Stimulated activated CD8-positive, alpha-beta memory T cell treated with anti-CD3 and anti-CD28 coated beads, Interleukin-4, amount 100 ng/mL, for 24 hours (primary cell): ENCODE results near the gene ABCD1.

Source experiments
- DNase-seq: peaks from one replicate; pipeline ENCODE4 v3.0.0-alpha.2; 2020; ENCODE audit warnings: low read depth

Gene ABCD1

DNA sequence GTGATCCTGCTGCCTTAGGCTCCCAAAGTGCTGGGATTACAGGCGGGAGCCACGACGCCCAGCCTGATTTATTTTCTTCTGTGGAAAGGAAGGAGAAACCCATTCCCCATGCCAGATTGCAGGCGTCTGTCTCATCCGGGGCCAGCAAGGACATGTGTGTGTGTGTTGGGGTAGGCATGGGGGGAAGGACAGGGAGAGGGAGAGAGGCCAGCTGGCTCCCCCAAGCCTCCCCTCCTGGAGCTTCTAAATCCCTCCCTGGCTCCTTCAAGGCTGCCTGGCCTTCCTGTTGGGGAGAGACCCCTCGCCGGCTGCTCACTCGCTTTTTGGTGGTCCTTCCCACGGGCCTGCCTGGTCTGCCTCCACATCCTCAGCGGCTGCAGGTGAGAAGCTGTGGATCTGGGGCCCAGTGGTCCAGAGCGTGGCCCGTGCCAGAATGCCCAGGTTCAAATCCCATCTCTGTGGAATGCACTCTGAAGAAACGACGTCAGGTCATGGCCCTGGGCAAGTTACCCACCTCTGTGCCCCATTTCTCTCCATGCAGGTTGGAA is 38.0 kb downstream of the ABCD1 start:
- no peak for DNase-seq

DNA sequence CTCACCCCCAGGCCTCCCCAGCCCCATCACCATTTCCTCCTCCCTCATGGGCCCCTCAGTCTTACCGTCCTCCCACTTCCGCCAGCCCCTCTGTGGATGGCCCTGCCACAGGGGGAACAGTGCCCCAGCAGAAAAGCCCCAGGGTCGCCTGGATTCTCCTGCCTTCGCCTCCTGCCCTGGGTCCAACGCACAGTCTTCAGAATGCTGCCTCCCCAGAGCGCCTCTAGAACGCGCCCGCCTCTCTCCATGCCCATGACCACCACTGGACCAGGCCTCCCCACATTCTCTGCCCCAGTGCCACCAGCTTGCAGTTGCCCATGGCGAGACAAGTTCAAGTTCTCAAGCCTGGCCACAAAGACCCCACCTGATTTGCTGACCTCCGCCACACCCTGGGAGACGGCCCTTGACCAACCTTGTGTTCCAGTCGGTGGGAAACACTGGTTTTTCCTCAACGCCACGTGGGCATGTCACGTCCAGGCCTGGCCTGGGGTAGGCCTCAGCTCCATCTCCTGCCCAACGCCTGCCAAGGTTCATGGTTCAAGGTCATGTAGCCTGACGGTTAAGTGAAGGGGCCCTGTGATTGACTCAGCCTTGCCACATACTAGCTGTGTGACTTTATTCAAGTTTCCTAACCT is 38.8 kb downstream of the ABCD1 start:
- no peak for DNase-seq

- peak; percentile 68 for DNase-seq
Measured at GRCh38 chrX:153763989-153764755, 39.5 kb downstream of the ABCD1 start, which contains the start of gene PLXNB3. Gene PLXNB3 (plus strand): TSS chrX:153764249. CDS start chrX:153765536, 1,287 bp downstream.

DNA sequence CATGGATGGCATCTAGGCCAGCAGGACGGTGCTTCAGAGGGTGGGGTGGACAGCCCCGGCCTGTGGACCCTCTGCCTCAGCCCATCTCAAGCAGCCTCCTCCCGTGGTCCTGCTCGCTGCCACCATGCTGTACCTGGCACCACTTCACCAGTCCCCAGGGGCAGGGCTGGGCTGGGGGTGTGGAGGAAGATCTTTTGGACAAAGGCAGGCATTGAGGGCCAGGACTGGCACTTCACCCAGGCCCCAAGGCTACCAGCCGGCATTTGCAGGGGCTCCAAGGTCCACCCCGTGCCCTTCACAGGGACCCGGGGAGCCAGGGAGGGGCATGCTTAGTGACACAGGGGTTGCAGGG is 40.1 kb downstream of the ABCD1 start:
- DNase-seq = no peak

DNA sequence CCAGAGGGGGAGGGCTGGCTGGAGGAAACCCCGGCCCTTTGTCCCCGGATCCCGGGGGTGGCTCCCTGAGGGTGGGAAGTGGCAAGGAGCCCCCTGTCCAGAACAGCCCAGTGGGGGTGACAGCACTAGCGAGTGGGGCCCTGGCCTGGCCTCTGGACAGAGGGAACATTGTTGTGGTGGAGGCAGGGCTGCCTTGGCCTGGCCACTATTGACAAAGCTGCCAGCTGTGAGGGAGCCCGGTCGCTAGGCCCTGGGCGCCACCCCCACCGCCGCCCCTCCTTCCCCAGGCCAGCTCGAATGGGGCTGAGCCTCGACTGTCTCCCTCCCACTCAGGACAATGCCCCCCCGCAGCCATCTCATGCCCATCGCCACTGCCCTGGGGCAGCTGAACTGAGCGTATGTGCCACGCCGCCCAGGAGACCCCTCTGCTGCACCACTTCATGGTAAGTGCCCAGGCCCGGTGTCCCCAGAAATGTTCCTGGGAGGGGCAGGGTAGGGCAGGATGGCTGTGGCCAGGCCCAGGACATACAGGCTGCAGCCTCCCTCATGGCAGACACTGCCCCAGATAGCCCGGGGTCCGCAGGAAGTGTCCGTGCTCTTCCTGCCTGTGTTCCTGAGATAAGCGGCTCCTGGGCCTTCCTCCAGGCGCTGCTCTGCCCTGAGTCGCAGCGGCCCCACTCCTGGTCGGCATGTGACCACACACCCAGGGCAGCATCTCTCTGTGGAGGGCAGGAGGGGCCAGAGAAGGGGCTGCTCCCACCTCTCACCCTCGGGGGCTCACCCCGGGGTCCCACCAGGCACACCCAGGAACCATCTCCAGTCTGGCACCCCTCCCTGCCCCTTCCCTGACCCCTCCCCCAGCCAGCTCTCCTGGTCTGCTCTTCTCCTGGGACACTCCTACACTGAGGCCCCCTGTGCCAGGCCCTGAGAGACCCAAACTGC is 40.8 kb downstream of the ABCD1 start:
- no peak for DNase-seq

DNA sequence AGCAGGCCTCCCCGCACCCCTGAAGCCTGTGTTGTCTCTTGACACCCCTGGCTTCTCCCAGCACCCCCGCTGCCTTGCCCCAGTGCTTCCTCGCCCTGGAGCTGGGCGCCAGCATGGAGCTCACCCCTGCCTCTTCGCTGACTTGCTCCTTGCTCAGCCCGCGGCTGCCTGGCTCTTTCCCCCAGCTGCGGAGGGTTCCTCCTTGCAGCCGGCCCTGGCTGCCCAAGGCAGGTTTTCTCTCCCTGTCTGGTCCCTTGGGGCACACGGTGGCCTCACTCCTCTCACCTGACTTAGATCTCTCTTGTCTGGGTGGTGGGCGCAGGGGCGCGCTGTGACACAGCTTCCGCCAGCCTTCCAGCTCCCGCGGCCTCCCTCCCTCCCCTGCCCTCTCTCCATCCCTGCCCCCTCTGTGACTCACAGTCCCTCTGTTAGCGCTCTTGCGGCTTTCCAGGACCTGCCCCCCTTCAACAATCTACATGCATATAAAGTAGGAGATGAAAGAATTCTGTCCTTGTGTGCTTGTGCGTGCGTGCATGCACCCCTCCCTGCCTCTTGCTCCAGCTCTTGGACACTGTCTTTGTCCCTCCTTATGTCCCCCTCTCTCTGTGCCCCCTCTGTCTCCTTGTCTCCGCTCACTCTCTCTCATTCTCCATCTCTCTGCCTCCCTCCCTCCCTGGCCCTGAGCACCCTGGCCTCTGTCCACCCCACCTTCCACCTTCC is 41.6 kb downstream of the ABCD1 start:
- DNase-seq = peak; percentile 50

GRCh38 chrX:153766871-153767673 is 42.4 kb downstream of the ABCD1 start:
- DNase-seq = no peak

- DNase-seq = no peak
Measured at GRCh38 chrX:153767674-153768055, 43.0 kb downstream of the ABCD1 start.

GRCh38 chrX:153768311-153769157 is 43.9 kb downstream of the ABCD1 start:
- DNase-seq = no peak

DNA sequence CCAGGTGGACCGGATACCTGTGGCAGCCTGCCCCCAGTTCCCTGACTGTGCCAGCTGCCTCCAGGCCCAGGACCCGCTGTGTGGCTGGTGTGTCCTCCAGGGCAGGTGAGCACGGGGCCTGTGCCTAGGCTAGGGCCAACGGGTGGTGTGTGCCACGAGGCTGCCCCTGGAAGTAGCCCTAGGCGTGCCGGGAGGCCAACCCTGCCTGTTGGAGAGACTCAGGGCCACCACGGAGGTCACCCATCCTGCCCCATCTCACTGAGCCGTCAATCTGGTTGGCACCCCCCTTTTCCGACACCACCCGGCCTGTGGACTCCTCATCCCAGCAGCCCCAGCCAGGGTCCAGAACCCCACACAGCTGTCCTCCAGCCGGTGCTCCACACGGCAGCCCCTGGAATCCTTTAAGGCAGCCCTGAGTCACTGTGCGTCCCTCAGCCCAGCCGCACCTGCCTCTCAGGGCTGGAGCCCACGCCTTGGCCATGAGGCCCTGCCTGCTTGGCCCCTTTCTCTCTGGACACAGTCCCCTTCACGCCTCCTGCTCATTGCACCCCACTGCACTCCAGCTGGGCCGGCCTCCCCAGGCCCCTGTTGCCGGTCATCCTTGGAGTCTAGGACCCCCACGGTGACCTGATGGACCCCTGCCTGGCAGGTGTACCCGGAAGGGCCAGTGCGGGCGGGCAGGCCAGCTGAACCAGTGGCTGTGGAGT is 44.7 kb downstream of the ABCD1 start:
- DNase-seq = no peak

DNA sequence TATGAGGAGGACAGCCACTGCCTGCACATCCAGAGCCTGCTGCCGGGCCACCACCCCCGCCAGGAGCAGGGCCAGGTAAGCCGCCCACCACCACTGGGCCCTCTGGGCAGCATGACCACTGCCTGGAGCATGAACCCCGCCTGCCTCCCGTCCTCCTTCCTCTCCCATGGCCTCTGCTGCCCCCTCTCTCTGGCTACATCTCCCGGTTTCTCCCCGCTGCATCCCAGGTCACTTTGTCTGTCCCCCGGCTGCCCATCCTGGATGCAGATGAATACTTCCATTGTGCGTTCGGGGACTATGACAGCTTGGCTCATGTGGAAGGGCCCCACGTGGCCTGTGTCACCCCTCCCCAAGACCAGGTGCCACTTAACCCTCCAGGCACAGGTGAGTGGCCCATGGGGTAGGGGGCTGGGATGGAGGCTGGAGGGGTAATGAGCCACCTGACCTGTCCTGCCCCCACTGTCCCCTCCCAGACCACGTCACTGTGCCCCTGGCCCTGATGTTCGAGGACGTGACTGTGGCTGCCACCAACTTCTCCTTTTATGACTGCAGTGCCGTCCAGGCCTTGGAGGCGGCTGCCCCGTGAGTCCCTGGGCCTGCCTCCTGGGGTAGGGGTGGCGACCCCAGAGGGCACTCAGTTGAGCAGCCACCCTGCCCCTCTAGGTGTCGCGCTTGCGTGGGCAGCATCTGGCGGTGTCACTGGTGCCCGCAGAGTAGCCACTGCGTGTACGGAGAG is 45.4 kb downstream of the ABCD1 start:
- no peak for DNase-seq

DNA sequence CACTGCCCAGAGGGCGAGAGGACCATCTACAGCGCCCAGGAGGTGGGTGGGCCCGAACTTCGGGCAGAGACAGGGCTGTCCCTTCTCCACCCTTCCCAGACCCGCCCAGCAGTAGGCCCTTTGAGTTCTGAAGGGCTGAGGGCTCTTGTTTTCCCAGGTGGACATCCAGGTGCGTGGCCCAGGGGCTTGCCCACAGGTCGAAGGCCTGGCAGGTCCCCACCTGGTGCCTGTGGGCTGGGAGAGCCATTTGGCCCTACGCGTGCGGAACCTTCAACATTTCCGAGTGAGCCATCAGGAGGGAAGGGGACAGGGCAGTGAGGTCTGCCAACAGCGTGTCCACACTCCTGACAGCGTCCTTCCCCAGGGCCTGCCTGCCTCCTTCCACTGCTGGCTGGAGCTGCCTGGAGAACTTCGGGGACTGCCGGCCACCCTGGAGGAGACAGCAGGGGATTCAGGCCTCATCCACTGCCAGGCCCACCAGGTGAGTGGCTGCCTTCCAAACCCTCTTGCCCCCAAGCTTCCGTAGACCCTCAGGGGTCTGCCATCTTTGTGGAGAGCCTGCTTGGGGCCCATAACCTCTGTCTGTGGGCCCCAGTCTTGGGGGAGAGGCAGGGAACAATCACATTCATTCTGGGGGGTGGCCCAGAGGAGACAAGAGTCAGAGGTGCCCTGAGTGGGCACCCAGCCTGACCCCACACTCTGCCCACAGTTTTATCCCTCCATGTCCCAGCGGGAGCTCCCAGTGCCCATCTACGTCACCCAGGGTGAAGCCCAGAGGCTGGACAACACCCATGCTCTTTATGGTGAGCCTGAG is 46.2 kb downstream of the ABCD1 start:
- DNase-seq = no peak

- no peak for DNase-seq
Measured at GRCh38 chrX:153771415-153772315, 47.0 kb downstream of the ABCD1 start.

DNA sequence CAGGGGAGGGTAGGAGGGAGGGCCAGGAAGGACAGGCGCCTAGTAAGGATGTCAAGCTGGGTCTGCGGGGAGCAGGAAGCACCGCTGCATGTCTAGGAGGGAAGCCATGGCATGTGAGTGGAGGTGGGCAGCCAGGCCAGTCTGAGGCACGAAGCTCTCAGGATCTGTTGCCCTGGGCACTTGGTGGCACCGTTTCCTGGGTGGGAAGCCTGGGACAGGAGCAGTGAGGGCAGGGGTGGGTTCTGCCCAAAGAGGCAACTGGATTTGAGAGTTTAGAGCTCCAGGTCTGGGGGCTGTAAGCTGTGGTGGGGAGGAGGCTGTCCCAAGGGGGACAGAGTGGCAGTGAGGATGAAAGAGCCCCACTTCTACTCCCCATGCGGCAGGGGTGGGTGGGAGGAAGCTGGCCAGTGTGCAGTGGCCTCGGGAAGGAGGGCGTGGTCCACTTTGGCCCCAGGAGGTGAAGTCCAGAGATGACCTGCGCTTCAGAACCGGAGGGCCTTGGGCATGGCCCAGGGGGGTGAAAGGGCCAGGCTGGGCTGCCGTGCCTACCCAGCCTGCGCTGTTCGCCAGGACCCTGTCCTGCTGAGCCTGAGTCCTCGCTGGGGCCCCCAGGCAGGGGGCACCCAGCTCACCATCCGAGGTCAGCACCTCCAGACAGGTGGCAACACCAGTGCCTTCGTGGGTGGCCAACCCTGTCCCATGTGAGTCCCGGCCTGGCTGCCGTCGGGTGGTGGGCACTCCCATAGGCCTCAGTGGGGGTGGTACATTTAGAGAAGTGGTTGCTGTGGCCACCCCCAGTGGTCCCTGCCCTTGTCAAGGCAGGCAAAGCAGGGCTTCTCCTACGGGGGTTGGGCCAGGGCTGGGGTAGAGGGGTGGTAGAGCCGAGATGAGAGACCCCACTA is 47.9 kb downstream of the ABCD1 start:
- DNase-seq = no peak

GRCh38 chrX:153773218-153773611 is 48.6 kb downstream of the ABCD1 start:
- DNase-seq = no peak
